Gastroesophageal sphincter (tissue), 4 donors: Measurements from ENCODE around the gene KLF2. TPM values are rescaled to one million over a fixed set of nuclear protein-coding genes. Genes with fewer than 3 reads are reported as not detected.
A peak's percentile ranks its signal among the peaks of the same experiment; 100 is the strongest.
"Not testable (repeated sequence)": the region's sequence is repeated elsewhere in the genome, so short reads cannot be mapped to it uniquely, and the experiment has no call there.

ENCODE experiments used
- ATAC-seq: fragments of 150-250 bp; one replicate; pipeline ENCODE4 v1.9.1; 2016; ENCODE audit warnings: mild to moderate bottlenecking, moderate library complexity
- H3K27ac ChIP-seq, 4 donors: fragments of 200-600 bp; sonication (generic) in 3 of 4; 1 replicate in 3 of 4; 2 replicates in 1 of 4; pipeline ENCODE4 v1.5.1; 2016 to 2019
- H3K27me3 ChIP-seq: fragments of 200-600 bp; sonication (generic); one replicate; pipeline ENCODE4 v1.5.1; 2019
- H3K36me3 ChIP-seq, 2 donors: fragments of 200-600 bp; sonication (generic); one replicate each; pipeline ENCODE4 v1.5.1; 2019; ENCODE audit warnings: control low read depth in 1 of 2
- H3K4me1 ChIP-seq, 3 donors: fragments of 200-600 bp; sonication (generic); 1 replicate in 2 of 3; 2 replicates in 1 of 3; pipeline ENCODE4 v1.5.1; 2016 to 2019; ENCODE audit warnings: control low read depth in 2 of 3
- H3K4me3 ChIP-seq, 2 donors: fragments of 200-600 bp; sonication (generic); one replicate each; pipeline ENCODE4 v1.5.1; 2019; ENCODE audit warnings: mild to moderate bottlenecking in 1 of 2, moderate library complexity in 1 of 2
- H3K9me3 ChIP-seq, 3 donors: fragments of 200-600 bp; sonication (generic); one replicate each; pipeline ENCODE4 v1.5.1; 2017 to 2019; ENCODE audit warnings: control low read depth in 2 of 3
- EP300 ChIP-seq: sonication (generic); formaldehyde crosslinking; IDR thresholded peaks from one replicate; pipeline ENCODE4 v1.6.1; 2017; ENCODE audit warnings: antibody characterized with exemption, mild to moderate bottlenecking
- POLR2A ChIP-seq, 2 donors: fragments of 450-650 bp; IDR thresholded peaks; one replicate each; pipeline ENCODE4 v1.6.1; 2017; ENCODE audit warnings: antibody characterized with exemption in 2 of 2, mild to moderate bottlenecking in 2 of 2, moderate library complexity in 1 of 2
- POLR2AphosphoS5 ChIP-seq: sonication (generic); formaldehyde crosslinking; IDR thresholded peaks from one replicate; pipeline ENCODE4 v1.6.1; 2017; ENCODE audit warnings: antibody characterized with exemption
- WGBS, 2 donors: methylation state at CpG; one replicate each; pipeline ENCODE4 v1.1.5; 2018; ENCODE audit warnings: low coverage in 1 of 2; 5-methylcytosine and 5-hydroxymethylcytosine counted together
- total RNA-seq, 4 donors: library from RNA; depleted of rRNA; stranded (reverse); fragments of >200 nt; gene quantifications; one replicate each; pipeline ENCODE4 v1.1.0, GENCODE V29; 2016
- TF ChIP-seq, protein P1 (sequence below), 4 experiments: fragments of 200-600 bp in 2 of 4; fragments of 450-650 bp in 2 of 4; sonication (generic) in 1 of 4; IDR thresholded peaks; one replicate each; pipeline ENCODE4 v1.5.1; 2017 to 2019; ENCODE audit warnings: antibody characterized with exemption in 4 of 4, mild to moderate bottlenecking in 2 of 4, moderate library complexity in 2 of 4

The KLF2 gene
- total RNA-seq, 4 donors from 2014 or later, result 29.4 to 40.0 (median 34.9) TPM

DNA sequence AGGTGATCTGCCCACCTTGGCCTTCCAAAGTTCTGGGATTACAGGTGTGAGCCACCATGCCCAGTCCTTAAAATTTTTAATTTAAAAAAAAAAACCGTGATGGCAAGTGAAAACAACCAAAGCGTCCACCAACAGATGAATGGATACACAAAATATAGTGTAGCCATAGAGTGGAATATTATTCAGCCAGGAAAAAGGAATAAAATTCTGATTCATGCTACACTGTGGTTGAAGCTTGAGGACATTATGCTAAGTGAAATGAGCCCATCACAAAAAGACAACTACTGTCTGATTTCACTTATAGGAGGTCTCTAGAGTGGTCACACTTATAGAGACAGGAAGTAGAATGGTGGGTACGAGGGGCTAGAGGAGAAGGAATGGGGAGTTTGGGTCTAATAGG, 26.3 kb upstream of the KLF2 start:
- no peak for ATAC-seq
- Histone ChIP-seq H3K36me3 (no peaks in the 10 kb centered on the region), H3K4me1 (peaks cover 5 to 14% (median 12%) of the 10 kb centered on the region in 3 donors), H3K27me3 (no peaks in the 10 kb centered on the region), H3K4me3 (no peak overlapping the region), H3K27ac (no peak overlapping the region), H3K9me3 (no peaks in the 10 kb centered on the region)
- TF ChIP-seq POLR2A (IDR thresholded peaks at IDR 0.05) (no peak), POLR2AphosphoS5 (no peak), EP300 (no peak)
- TF ChIP-seq, protein P1, sequence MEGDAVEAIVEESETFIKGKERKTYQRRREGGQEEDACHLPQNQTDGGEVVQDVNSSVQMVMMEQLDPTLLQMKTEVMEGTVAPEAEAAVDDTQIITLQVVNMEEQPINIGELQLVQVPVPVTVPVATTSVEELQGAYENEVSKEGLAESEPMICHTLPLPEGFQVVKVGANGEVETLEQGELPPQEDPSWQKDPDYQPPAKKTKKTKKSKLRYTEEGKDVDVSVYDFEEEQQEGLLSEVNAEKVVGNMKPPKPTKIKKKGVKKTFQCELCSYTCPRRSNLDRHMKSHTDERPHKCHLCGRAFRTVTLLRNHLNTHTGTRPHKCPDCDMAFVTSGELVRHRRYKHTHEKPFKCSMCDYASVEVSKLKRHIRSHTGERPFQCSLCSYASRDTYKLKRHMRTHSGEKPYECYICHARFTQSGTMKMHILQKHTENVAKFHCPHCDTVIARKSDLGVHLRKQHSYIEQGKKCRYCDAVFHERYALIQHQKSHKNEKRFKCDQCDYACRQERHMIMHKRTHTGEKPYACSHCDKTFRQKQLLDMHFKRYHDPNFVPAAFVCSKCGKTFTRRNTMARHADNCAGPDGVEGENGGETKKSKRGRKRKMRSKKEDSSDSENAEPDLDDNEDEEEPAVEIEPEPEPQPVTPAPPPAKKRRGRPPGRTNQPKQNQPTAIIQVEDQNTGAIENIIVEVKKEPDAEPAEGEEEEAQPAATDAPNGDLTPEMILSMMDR (IDR thresholded peaks at IDR 0.05), result no peak
- WGBS, 2 donors, result 63 to 80% methylated on average over 2 to 3 of the region's 3 CpGs

DNA sequence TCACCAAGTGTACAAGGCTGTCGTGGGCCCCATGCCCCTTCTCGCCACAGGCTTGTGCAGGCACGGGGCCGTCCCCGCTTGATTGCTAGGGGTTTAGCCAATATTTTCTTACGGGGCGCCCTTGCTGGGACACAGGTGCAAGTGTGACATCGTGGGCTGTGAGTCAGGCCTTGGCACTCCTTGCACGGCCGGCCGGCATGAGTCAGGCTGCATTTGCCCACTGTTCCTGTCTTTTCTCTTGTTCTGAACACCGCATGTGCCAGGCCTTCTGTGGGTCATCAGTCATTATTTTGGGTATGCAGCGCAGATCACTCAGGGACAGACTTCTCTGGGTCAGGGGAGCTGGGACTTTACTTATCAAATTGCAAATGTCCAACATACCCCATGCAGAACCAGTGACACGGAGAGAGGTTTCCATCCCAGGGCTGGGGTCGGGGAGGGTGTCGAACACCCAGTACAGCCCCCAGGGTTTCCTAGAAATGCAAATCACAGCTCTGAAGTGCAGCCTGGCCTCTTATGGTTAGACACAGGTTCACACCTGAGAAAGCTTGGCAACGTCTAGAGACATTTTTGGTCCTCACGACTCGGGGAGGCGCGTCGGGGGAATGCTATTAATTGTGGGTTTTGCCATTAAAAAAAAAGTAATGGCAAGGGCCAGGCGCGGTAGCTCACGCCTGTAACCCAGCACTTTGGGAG, 22.5 kb upstream of the KLF2 start:
- Histone ChIP-seq H3K27ac (no peak overlapping the region), H3K36me3 (no peaks in the 10 kb centered on the region), H3K9me3 (no peaks in the 10 kb centered on the region), H3K4me3 (no peak overlapping the region), H3K27me3 (no peaks in the 10 kb centered on the region), H3K4me1 (peaks cover 0 to 12% (median 7%) of the 10 kb centered on the region in 3 donors)
- no peak for ATAC-seq
- TF ChIP-seq POLR2AphosphoS5 (no peak), POLR2A (IDR thresholded peaks at IDR 0.05) (no peak), EP300 (no peak)
- TF ChIP-seq, protein P1 (IDR thresholded peaks at IDR 0.05), result no peak
- 76% methylated on average over 9 of the region's 25 CpGs; no CpG with 5 or more reads in 1 of the 2 donors for WGBS, 2 donors

DNA sequence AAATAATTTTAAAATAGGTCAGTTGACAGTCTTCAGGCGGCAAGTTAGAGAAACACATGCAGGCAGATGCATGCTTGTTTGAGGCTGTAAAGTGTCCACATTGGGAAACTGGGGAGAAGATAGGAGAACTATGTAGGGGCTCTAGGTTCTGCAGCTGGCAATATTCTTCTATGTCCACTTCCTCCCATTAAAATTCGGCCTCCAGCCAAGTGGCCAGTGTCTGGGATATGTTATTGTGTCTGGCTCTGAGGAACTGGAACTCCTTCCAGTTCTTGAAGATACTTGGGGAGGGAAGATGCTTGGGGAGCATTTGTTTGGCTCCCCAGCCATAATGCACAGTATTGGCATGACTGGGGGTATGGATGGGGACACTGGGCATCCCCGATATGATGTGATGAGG, 20.9 kb upstream of the KLF2 start:
- H3K4me3 ChIP-seq, result no peak overlapping the region
- TF ChIP-seq POLR2A (IDR thresholded peaks at IDR 0.05) (no peak), EP300 (no peak), POLR2AphosphoS5 (no peak)
- TF ChIP-seq, protein P1 (IDR thresholded peaks at IDR 0.05), result no peak
- H3K4me1 ChIP-seq, result peaks cover 0 to 12% (median 7%) of the 10 kb centered on the region in 3 donors
- H3K9me3 ChIP-seq, result no peaks in the 10 kb centered on the region
- H3K27ac ChIP-seq, result no peak overlapping the region
- H3K36me3 ChIP-seq, result no peaks in the 10 kb centered on the region
- WGBS, 2 donors, result 20% methylated on average over 2 of the region's 3 CpGs; no CpG with 5 or more reads in 1 of the 2 donors
- ATAC-seq, result peak; percentile 46
- no peaks in the 10 kb centered on the region for H3K27me3 ChIP-seq

DNA sequence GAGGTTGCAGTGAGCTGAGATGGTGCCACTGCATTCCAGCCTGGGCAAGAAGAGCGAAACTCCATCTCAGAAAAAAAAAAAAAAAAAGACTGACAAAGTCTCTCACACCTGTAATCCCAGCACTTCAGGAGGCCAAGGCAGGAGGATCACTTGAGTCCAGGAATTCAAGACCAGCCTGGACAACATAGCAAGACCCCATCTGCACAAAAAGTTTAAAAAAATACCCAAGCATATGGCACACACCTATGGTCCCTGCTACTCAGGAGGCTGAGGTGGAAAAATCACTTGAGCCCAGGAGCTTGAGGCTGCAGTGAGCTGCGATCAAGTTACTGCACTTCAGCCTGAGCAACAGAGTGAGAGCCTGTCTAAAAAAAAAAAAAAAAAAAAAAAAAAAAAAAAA, 20.1 kb upstream of the KLF2 start:
- not testable (repeated sequence) for H3K27ac ChIP-seq, H3K27me3 ChIP-seq, H3K36me3 ChIP-seq, H3K4me3 ChIP-seq, H3K9me3 ChIP-seq, ATAC-seq
- H3K4me1 ChIP-seq, result peaks cover 0 to 12% (median 7%) of the 10 kb centered on the region in 3 donors
- WGBS, 2 donors, result 80% methylated on average over 1 of the region's 2 CpGs

DNA sequence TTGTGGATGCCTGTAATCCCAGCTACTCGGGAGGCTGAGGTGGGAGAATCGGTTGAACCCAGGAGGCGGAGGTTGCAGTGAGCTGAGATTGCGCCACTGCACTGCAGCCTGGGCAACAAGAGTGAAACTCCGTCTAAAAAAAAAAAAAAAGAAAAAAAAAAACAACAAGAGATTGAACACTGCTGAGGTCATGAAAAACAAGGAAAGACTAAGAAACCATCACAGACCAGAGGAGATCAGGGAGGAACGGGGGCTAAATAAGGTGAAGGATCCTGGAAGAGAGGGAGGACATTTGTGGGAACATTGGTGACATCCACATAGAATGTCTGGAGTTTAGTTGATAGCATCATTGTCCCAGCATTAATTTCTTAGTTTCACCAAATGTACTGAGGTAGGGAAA, 19.6 kb upstream of the KLF2 start:
- peaks cover 0 to 12% (median 7%) of the 10 kb centered on the region in 3 donors for H3K4me1 ChIP-seq
- H3K27me3 ChIP-seq, H3K36me3 ChIP-seq, H3K27ac ChIP-seq, ATAC-seq, H3K4me3 ChIP-seq, H3K9me3 ChIP-seq: not testable (repeated sequence)
- 45 to 68% methylated on average over 2 to 4 of the region's 6 CpGs for WGBS, 2 donors

DNA sequence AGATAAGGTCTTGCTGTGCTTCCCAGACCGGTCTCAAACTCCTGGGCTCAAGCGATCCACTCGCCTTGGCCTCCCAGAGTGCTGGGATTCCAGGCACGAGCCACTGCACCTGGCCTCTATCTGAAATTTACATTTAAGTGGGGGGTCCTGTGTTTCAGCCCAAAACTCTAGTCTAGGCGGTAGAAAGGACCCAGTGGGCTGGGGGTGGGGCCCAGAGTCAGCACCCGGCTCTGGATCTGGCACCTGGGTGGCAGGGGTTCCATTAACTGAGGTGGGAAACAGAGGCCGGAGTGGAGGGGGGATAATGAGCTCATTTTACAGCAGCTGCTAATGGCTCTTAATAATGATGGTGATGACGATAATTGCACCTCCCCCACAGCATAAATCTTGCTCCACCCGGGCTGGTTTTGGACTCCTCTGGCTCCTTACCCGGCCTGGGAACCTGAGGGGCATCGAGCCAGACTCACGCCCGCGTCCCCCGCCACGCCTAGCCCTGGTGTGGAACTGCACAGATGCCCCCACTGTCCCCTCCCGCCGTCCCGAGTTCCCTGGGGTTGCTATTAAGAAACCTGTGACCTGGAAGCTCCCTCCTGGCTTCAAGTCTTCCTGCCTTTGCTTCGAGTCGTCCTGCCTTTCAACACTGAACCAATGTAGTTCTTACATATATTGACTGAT, 17.8 kb upstream of the KLF2 start:
- no peaks in the 10 kb centered on the region for H3K9me3 ChIP-seq
- no peak for TF ChIP-seq EP300
- no peak for TF ChIP-seq POLR2AphosphoS5
- TF ChIP-seq, protein P1 (IDR thresholded peaks at IDR 0.05), result no peak
- TF ChIP-seq POLR2A (IDR thresholded peaks at IDR 0.05), result no peak
- H3K27ac ChIP-seq, result no peak overlapping the region
- ATAC-seq, result no peak
- WGBS, 2 donors, result 82 to 83% methylated on average over 13 of the region's 21 CpGs
- no peak overlapping the region for H3K4me3 ChIP-seq
- no peaks in the 10 kb centered on the region for H3K36me3 ChIP-seq
- H3K4me1 ChIP-seq, result peaks cover 0 to 12% (median 7%) of the 10 kb centered on the region in 3 donors
- H3K27me3 ChIP-seq, result no peaks in the 10 kb centered on the region
